ENCODE measurements around the gene KRT75.

GRCh38 chr12:52411815-52412214 is 22.4 kb downstream of the KRT75 start:
- TF ChIP-seq GATA3 (IDR thresholded peaks at IDR 0.05; ENCODE audit: low read depth, low read length) (no peak), GATA2 (IDR thresholded peaks at IDR 0.05; ENCODE audit: low read depth, low read length) (no peak)

Measured in SH-SY5Y (cell line).